Upper lobe of left lung (tissue), 6 donors: Measurements from ENCODE around the gene CCDC149. TPM values are rescaled to one million over a fixed set of nuclear protein-coding genes. Genes with fewer than 3 reads are reported as not detected.

Experiments used
- ATAC-seq, 2 donors: fragments of 200-7000 bp; cut with Tn5 transposase; one replicate each; pipeline ENCODE4 v1.9.1; 2022; ENCODE audit warnings: mild to moderate bottlenecking in 2 of 2, moderate library complexity in 2 of 2; ENCODE audit not compliant: low FRiP score in 2 of 2
- DNase-seq, 2 donors: peaks; one replicate each; pipeline ENCODE4 v3.0.0-alpha.2; 2019 to 2020
- H3K27ac ChIP-seq, 4 donors: fragments of 200-600 bp; sonication (generic); one replicate each; pipeline ENCODE4 v1.5.1; 2016 to 2019
- H3K27me3 ChIP-seq, 4 donors: fragments of 200-600 bp; sonication (generic); one replicate each; pipeline ENCODE4 v1.5.1; 2017 to 2019
- H3K36me3 ChIP-seq, 4 donors: fragments of 200-600 bp; sonication (generic); one replicate each; pipeline ENCODE4 v1.5.1; 2016 to 2019
- H3K4me1 ChIP-seq, 4 donors: fragments of 200-600 bp; sonication (generic); one replicate each; pipeline ENCODE4 v1.5.1; 2018 to 2019
- H3K4me3 ChIP-seq, 4 donors: fragments of 200-600 bp; sonication (generic); one replicate each; pipeline ENCODE4 v1.5.1; 2017 to 2019; ENCODE audit warnings: mild to moderate bottlenecking in 2 of 4, moderate library complexity in 1 of 4
- H3K9me3 ChIP-seq, 4 donors: fragments of 200-600 bp; sonication (generic); one replicate each; pipeline ENCODE4 v1.5.1; 2018 to 2019
- EP300 ChIP-seq, 4 donors: sonication (generic); formaldehyde crosslinking; IDR thresholded peaks; one replicate each; pipeline ENCODE4 v1.5.1; 2017; ENCODE audit warnings: antibody characterized with exemption in 4 of 4, control low read depth in 2 of 4
- POLR2A ChIP-seq, 4 donors: fragments of 450-650 bp; IDR thresholded peaks; one replicate each; pipeline ENCODE4 v1.5.1; 2016 to 2017; ENCODE audit warnings: antibody characterized with exemption in 4 of 4, mild to moderate bottlenecking in 2 of 4
- POLR2AphosphoS5 ChIP-seq, 2 donors: sonication (generic); formaldehyde crosslinking; IDR thresholded peaks; one replicate each; pipeline ENCODE4 v1.5.1; 2017; ENCODE audit warnings: antibody characterized with exemption in 2 of 2
- WGBS, 2 donors: methylation state at CpG; one replicate each; pipeline ENCODE4 v1.1.5; 2017 to 2018; 5-methylcytosine and 5-hydroxymethylcytosine counted together
- total RNA-seq, 6 donors: library from RNA; depleted of rRNA in 4 of 6; stranded (reverse); fragments of >200 nt in 4 of 6; gene quantifications; one replicate each; pipeline versions ENCODE4 v1.1.0 to v1.2.1, GENCODE V29; 2016 to 2021
- TF ChIP-seq, protein P1 (sequence below), 6 experiments: fragments of 450-650 bp in 4 of 6; fragments of 200-600 bp in 2 of 6; sonication (generic) in 2 of 6; IDR thresholded peaks; one replicate each; pipeline ENCODE4 v1.5.1; 2016 to 2019; ENCODE audit warnings: antibody characterized with exemption in 6 of 6
- donor health status: DM: no; HTN: no; CAD: no; lungs with moderate emphysema.
- donor health status: DM: no; HTN: yes; CAD: no; lungs with severe emphysema.

The CCDC149 gene
- total RNA-seq, 6 donors from 2014 or later, result 13.4 to 31.3 (median 22.3) TPM

DNA sequence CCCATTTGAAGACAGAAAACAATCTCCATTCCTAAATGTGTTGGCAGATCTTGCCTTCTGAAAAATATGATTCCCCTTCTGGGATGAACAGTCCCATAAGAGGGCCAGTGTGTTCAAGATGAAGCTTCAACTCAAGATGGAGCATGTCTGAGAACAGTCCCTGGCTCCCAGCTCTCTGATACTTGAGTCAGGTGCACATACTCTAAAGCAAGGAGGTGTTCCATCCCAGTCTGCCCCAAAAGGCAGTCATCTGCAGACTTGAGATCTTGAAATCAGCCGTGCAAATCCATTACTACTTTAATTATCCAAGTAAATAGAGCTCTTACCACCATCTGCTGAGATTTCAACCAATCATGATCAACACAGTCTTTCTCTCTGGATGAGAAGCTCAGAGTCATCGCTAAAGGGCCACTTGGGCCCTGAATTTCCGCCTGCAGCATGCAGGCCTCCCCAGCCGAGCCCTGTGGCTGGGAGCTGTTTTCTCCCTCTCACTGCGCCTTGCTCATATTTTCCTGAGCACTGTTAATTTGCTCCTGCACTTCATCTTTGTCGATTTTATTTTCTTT is 22.2 kb downstream of the CCDC149 start:
- DNase-seq, result no peak
- Histone ChIP-seq H3K36me3 (peaks cover 0 to 17% (median 0%) of the 10 kb centered on the region in 4 donors), H3K27ac (no peak overlapping the region), H3K4me3 (no peak overlapping the region), H3K27me3 (no peaks in the 10 kb centered on the region), H3K4me1 (no peaks in the 10 kb centered on the region), H3K9me3 (no peaks in the 10 kb centered on the region)
- no peak for ATAC-seq
- TF ChIP-seq, protein P1, sequence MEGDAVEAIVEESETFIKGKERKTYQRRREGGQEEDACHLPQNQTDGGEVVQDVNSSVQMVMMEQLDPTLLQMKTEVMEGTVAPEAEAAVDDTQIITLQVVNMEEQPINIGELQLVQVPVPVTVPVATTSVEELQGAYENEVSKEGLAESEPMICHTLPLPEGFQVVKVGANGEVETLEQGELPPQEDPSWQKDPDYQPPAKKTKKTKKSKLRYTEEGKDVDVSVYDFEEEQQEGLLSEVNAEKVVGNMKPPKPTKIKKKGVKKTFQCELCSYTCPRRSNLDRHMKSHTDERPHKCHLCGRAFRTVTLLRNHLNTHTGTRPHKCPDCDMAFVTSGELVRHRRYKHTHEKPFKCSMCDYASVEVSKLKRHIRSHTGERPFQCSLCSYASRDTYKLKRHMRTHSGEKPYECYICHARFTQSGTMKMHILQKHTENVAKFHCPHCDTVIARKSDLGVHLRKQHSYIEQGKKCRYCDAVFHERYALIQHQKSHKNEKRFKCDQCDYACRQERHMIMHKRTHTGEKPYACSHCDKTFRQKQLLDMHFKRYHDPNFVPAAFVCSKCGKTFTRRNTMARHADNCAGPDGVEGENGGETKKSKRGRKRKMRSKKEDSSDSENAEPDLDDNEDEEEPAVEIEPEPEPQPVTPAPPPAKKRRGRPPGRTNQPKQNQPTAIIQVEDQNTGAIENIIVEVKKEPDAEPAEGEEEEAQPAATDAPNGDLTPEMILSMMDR (IDR thresholded peaks at IDR 0.05), result no peak
- TF ChIP-seq POLR2A (IDR thresholded peaks at IDR 0.05) (no peak), POLR2AphosphoS5 (IDR thresholded peaks at IDR 0.05) (no peak), EP300 (IDR thresholded peaks at IDR 0.05) (no peak)
- WGBS, 2 donors, result 94% methylated on average over 6 of the region's 6 CpGs

DNA sequence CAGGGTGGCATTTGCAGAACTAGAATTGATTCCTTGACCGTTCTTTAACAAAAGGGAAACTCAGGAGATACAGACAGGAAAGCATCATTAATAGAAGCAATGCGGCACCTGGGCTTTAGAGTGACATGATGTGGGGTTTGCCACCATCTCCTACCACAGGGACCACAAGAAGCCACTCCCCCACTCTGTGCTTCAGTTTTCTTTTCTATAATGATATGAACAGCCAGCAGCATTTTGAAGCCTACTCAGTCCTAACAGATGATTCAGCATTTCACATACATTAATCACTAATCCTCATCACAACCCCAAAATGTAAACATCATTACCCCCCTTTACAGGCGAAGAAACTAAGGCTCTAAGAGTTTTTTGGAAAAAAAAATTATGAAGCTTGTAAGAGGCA is 22.9 kb downstream of the CCDC149 start:
- 87 to 92% methylated on average over 3 of the region's 3 CpGs for WGBS, 2 donors
- H3K9me3 ChIP-seq, result no peaks in the 10 kb centered on the region
- no peak overlapping the region for H3K4me3 ChIP-seq
- H3K27ac ChIP-seq, result no peak overlapping the region
- no peaks in the 10 kb centered on the region for H3K4me1 ChIP-seq
- TF ChIP-seq EP300 (IDR thresholded peaks at IDR 0.05) (no peak), POLR2AphosphoS5 (IDR thresholded peaks at IDR 0.05) (no peak), POLR2A (IDR thresholded peaks at IDR 0.05) (no peak)
- TF ChIP-seq, protein P1 (IDR thresholded peaks at IDR 0.05), result no peak
- DNase-seq (no peak), ATAC-seq (no peak)
- H3K27me3 ChIP-seq, result no peaks in the 10 kb centered on the region
- peaks cover 0 to 17% (median 0%) of the 10 kb centered on the region in 4 donors for H3K36me3 ChIP-seq

DNA sequence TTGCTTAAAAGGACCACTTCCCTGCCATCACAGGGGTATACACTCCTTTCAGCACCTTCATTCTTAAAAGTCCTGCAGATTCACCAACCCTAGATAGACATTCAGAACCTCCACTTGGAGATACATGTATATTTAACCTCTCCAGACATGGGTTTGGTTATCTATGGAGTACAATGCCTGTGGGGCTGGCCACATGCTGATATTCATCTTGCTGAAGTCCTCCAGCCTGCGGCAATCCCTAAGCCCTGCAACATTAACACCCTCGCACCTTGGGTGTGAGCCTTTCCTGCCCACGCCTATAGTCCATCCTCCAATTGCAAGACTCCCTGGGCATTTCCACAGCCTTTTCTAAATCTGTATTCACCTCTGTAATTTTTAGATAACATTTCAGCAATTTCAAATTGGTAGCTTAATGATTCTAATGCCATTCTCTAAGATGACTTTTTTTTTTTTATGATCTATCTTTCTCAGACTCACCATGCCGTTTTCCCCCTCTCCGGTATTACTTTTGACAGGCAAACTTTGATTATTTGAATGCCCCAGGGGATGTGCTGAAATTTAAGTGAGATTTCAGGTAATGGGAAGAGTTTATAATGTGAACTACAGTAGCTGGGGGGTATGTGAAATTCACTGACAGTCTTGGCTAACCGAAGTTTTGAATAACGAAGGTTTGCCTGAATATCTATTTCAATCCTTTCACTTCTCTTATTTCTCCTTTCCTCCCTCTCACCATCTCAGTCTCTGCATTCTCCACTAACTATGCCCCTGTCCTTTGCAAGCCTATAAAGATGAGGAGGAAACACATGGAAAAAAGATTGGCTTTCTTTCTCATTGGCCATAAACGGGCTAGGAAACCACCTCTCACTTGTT is 24.1 kb downstream of the CCDC149 start:
- Histone ChIP-seq H3K27ac (no peak overlapping the region), H3K4me1 (no peaks in the 10 kb centered on the region), H3K27me3 (no peaks in the 10 kb centered on the region), H3K36me3 (peaks cover 0 to 8% (median 0%) of the 10 kb centered on the region in 4 donors), H3K9me3 (no peaks in the 10 kb centered on the region), H3K4me3 (no peak overlapping the region)
- ATAC-seq (no peak), DNase-seq (no peak)
- TF ChIP-seq EP300 (IDR thresholded peaks at IDR 0.05), result no peak
- TF ChIP-seq, protein P1 (IDR thresholded peaks at IDR 0.05), result no peak
- TF ChIP-seq POLR2A (IDR thresholded peaks at IDR 0.05), result no peak
- no peak for TF ChIP-seq POLR2AphosphoS5 (IDR thresholded peaks at IDR 0.05)
- 82 to 86% methylated on average over 8 of the region's 8 CpGs for WGBS, 2 donors

DNA sequence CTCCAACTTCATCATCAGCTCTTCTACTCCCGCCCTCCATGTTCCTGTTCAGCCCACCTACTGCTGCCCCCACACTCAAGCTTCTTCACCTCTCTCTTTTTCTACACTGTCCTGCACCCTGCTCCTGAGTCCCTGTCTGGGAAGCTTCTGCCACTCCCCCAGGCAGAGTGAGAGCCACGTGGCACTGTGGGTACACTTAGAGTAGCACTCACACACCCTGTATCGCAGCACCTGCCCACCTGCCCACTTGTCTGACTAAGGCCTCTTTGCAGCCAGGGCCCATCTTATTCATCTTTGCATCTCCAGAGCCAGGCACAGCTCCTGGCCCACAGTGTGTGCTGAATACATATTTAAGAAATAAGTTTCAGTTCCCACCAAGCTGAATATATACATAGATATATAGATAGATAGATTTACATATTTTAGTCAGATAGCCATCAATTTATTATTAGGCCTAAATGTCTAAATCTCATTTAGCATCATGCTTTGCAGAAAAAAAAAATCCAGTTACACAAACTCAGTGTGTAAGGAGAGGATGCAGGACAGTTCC is 24.9 kb downstream of the CCDC149 start:
- H3K27me3 ChIP-seq, result no peaks in the 10 kb centered on the region
- no peaks in the 10 kb centered on the region for H3K9me3 ChIP-seq
- no peaks in the 10 kb centered on the region for H3K4me1 ChIP-seq
- DNase-seq (no peak), ATAC-seq (no peak)
- H3K36me3 ChIP-seq, result peaks cover 0 to 8% (median 0%) of the 10 kb centered on the region in 4 donors
- no peak for TF ChIP-seq EP300 (IDR thresholded peaks at IDR 0.05)
- TF ChIP-seq, protein P1 (IDR thresholded peaks at IDR 0.05), result no peak
- TF ChIP-seq POLR2AphosphoS5 (IDR thresholded peaks at IDR 0.05), result no peak
- no peak for TF ChIP-seq POLR2A (IDR thresholded peaks at IDR 0.05)
- H3K4me3 ChIP-seq, result no peak overlapping the region
- H3K27ac ChIP-seq, result no peak overlapping the region
- 72 to 75% methylated on average over 3 of the region's 3 CpGs for WGBS, 2 donors
